HG03135 (cell line): ENCODE data around the gene EPHB2.

Source experiments
- ATAC-seq: cut with Tn5 transposase; IDR thresholded peaks from one replicate; pipeline ENCODE4 v1.9.1; 2021; ENCODE audit warnings: mild to moderate bottlenecking, moderate library complexity; ENCODE audit not compliant: unreplicated experiment

The EPHB2 gene

DNA sequence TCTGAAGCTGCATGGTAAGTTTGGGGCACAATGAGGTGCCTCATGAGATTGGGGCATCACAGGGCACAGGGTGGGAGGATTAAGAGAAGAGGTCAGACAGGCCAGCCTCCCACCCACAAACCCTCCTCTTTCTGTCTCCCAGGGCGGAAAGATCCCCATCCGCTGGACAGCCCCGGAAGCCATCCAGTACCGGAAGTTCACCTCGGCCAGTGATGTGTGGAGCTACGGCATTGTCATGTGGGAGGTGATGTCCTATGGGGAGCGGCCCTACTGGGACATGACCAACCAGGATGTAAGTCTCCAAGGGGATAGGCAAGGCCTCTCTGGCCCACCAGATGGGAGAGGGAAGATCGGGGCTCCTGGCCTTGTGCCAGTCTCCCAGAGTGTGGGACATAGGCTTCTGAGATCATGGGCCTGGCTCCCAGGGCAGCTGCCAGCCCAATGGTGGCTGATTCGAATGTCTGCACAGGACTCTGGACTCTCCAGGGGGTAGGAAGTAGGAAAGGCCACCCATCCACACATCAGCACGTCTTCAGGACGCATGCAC is 198.3 kb downstream of the EPHB2 start:
- ATAC-seq: no peak

DNA sequence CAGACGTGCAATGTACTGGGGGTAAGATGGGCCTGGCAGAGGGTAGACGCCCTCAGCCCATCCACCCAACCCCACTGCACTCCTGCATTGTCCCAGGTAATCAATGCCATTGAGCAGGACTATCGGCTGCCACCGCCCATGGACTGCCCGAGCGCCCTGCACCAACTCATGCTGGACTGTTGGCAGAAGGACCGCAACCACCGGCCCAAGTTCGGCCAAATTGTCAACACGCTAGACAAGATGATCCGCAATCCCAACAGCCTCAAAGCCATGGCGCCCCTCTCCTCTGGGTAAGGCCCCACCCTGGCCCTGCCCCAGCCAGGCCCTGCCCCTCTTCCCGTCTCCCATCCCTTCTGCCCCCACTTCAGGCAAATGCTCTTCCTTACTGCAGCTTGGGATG is 199.6 kb downstream of the EPHB2 start:
- ATAC-seq: no peak

DNA sequence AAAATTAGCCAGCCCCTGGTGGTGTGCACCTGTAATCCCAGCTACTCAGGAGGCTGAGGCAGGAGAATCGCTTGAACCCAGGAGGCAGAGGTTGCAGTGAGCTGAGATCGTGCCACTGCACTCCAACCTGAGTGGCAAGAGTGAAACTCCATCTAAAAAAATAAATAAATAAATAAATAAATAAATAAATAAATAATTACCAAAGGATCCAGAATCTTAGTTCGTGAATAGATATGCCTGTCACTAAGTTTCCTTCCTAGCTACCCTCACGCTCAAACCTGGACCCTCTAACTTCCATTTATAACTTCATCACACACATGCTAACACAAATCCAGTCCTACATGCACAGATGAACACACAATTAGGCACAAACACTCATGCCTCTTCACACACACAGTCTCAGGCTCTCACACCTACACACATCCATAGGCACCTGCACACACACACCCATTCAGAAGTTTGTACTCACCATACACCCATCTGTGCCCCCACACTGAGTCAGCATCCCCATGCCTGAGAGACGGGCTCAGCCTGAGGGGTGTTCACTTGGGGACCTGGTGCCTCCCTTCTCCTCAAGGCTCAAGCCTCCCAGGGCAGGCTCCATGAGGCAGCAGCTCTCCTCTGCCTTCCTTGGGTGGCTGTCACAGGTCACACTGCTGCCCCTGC is 200.5 kb downstream of the EPHB2 start:
- no peak for ATAC-seq

DNA sequence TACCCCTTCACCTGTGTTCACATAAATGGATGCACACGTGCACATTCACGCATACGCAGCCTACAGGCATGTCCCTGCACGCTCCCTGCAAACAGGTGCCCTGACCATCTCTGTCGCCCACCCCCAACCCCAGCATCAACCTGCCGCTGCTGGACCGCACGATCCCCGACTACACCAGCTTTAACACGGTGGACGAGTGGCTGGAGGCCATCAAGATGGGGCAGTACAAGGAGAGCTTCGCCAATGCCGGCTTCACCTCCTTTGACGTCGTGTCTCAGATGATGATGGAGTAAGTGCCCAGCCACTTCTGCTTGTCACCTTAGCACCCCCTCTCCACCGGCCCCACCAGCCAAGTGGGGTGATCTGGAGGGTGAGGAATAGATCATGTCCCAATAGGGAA is 201.7 kb downstream of the EPHB2 start:
- no peak for ATAC-seq

DNA sequence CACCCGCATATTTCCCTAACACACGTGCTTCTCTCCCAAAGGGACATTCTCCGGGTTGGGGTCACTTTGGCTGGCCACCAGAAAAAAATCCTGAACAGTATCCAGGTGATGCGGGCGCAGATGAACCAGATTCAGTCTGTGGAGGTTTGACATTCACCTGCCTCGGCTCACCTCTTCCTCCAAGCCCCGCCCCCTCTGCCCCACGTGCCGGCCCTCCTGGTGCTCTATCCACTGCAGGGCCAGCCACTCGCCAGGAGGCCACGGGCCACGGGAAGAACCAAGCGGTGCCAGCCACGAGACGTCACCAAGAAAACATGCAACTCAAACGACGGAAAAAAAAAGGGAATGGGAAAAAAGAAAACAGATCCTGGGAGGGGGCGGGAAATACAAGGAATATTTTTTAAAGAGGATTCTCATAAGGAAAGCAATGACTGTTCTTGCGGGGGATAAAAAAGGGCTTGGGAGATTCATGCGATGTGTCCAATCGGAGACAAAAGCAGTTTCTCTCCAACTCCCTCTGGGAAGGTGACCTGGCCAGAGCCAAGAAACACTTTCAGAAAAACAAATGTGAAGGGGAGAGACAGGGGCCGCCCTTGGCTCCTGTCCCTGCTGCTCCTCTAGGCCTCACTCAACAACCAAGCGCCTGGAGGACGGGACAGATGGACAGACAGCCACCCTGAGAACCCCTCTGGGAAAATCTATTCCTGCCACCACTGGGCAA is 202.9 kb downstream of the EPHB2 start:
- ATAC-seq: no peak

DNA sequence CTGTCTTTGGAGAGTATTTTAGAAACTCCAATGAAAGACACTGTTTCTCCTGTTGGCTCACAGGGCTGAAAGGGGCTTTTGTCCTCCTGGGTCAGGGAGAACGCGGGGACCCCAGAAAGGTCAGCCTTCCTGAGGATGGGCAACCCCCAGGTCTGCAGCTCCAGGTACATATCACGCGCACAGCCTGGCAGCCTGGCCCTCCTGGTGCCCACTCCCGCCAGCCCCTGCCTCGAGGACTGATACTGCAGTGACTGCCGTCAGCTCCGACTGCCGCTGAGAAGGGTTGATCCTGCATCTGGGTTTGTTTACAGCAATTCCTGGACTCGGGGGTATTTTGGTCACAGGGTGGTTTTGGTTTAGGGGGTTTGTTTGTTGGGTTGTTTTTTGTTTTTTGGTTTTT is 203.5 kb downstream of the EPHB2 start:
- no peak for ATAC-seq

DNA sequence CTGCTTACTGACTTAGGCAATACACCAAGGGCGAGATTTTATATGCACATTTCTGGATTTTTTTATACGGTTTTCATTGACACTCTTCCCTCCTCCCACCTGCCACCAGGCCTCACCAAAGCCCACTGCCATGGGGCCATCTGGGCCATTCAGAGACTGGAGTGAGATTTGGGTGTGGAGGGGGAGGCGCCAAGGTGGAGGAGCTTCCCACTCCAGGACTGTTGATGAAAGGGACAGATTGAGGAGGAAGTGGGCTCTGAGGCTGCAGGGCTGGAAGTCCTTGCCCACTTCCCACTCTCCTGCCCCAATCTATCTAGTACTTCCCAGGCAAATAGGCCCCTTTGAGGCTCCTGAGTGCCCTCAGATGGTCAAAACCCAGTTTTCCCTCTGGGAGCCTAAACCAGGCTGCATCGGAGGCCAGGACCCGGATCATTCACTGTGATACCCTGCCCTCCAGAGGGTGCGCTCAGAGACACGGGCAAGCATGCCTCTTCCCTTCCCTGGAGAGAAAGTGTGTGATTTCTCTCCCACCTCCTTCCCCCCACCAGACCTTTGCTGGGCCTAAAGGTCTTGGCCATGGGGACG is 204.1 kb downstream of the EPHB2 start:
- ATAC-seq: no peak

DNA sequence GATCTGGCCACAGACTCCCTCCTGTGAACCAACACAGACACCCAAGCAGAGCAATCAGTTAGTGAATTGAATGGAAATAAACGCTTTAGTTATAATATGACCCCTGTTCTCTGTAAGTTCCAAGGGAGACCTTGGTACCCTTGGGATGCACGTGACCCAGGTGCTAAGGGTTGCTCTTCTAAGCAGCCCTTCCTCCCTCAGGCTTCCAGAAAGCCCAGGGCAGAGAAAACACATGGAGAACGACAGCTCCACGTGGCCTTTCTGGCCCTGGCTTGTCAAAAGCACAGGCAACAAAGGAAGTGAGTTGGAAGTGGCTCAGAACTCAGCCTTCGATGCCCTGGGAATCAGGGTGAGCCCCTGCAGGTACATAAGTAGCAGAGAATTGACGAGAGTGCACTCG is 204.6 kb downstream of the EPHB2 start:
- no peak for ATAC-seq

DNA sequence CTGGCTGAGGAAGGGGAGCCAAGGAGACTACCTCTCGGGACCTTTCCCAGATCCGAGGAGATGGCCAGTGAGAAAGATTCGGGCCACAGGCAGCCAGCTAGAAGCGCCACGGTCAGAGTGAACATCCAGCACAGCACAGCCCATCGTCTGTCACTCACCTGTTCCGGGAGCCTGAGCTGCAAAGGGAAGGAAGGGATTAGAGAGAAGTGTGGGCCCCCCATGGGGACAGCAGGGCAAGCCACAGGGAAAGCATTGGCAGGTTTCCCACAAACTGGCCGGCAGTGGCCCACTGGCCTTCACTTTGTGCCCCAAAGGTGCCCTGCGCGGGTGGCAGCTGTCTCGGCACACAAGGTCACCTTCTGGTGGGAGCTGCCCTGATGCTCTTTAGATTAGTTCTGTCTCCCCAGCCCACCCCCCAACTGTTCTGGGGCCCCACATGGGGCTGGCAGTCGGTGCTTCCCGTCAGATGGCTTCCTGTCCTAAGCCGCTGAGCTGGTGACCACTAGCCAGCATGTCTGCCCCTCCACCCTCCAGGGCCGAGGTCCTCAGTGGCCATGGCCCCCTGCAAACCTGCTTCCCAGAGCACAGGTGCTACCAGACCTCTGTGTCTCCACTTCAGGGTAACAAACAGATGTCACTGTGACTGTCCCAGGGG is 205.3 kb downstream of the EPHB2 start:
- no peak for ATAC-seq

DNA sequence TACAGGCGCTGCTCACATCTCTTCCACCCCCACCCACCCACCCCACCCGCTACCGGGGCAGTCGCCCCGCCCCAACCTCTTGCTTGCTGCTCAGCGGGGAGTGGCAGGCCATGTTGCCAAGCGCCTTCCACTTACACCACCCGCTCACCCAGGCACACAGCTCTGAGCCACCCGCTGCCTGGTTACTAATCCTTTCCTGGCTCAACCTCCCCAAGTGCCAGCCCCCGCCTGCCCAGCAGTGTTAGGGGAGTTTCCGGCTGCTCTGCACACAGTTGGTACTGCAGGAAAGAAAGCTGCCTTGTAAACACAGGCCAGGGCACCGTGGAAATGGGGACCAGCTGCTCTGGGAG is 205.8 kb downstream of the EPHB2 start:
- ATAC-seq: no peak

DNA sequence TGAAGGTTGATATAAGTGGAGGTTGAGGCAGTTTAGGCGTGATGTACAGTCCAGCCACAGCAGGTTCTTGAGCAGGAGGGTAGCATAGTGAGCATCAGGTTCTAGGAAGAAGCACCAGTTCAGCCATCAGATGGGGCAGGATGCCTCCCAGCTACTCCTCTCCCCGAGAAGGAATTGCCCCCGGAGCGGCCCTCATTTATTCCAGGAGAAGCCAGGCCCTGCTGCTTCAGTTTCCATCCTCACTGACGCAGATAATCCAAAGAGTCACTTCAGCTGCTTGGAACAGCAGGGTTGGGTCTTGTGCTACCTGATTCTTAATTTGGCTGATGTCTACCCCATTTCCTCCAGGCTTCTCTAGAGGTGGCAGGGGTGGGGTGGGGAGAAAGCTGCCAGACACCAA is 207.3 kb downstream of the EPHB2 start:
- ATAC-seq: no peak

DNA sequence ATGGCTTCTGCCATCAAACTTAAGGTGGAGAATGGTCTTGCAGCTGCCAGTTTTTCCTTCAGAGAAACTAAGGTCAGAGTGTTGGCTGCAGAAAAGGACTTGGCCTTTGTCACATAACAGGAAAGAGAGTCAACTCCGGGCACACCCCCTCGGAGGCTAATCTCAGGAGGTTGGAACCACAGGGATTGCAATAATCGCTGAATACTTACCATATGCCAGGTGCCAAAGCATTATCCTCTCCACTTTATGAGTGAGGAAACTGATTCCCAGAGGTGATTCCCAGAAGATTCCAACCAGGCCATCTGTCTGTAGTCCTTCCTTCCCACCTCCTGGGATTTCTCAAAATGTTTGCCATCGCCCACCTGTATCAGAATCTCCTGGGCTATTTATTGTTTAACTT is 208.0 kb downstream of the EPHB2 start:
- ATAC-seq: no peak

DNA sequence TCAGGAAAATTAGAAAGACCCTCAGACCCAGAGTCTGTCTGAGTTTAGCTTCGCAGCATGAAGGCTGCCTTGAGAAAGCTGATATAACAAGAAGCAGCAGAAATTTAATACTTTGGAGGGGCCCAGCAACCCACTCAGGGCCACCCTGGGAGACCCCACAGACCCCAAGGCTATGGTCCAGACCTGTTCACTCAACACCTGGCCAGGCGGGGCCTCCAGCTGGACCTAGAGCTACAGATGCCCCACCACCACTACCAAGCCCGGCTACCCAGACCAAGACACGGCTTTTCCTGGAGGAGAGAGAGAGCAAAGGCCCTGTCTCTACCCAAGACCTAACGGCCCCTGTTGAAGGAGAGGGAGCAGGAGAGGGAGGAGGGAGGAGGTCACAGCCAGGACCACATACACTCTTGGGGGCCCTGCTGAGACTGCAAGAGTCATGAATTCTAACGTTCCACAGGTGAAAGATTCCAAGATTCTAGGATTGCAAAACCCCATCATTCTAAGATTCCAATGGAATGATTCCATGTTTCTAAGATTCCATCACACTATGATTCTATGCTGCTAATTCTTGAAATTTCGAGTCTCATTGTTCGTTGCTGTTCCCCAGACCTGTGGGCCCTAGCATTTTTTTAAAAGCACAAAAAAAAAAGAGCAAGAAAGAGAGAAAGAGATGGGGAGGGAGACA is 208.8 kb downstream of the EPHB2 start:
- no peak for ATAC-seq

DNA sequence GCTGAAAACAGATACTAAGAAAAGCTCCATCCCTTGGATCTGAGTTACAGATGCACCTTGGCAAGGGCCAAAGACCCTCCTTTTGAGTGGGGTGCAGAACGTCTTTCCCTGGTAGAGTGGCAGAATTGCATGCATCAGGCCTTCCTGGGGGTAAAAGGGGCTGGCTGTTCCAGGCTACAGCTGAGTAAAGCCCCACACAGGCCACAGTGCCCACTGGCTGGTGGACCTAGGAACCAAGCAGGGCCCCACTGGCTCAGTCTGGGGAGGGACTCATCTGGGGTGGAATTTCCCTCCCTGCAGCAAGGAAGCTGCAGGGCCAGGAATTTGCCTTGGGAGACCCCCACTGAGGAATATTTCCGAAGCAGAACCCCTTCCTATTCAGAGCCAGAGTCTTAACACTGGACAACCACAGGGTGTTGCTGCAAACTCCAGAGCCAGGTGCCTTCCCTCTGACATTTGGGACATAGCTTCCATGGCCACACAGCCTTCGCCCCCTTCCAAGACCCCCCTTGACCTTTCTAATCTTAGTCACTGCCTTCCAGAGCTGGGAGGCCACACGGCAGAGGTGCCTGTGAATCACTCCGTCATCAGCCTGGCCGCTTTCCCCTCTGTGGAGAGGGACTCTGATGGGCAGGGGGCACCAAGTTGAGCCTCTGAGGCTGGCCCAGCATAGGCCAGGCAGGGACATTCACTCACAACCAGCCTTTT is 209.5 kb downstream of the EPHB2 start:
- ATAC-seq: no peak

DNA sequence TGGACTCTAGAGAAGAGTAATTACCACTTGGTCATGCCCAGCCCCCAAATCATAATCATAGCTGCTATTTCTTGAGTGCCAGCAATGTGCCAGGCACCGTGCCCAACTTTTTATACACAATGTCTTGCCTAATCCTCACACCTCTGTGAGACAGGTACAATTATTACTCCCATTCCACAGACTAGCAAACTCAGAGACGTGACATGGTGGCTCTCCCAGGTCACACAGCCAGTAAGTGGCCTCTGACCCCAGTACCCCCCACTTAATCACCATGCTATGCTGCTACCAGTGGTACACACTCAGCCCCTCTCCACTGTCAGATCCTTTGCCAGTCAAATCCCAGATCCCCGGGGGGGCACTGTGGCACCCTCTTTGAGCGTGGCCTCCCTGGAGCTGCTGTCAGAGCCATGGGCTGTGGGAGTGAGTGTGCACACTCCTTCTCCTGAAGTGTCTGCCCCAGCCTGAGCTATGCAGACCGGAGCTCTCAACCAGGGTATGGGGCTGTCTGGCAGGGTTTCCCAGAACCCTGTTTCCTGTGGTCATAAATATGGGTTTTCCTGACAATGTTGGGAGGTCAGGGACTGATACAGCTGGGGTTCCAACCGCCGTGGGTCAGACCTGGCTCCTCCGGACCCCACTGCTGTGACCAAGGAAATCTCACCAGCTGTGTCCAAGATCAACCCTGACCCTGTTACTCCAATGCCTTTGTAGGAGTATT is 210.3 kb downstream of the EPHB2 start:
- ATAC-seq: no peak

DNA sequence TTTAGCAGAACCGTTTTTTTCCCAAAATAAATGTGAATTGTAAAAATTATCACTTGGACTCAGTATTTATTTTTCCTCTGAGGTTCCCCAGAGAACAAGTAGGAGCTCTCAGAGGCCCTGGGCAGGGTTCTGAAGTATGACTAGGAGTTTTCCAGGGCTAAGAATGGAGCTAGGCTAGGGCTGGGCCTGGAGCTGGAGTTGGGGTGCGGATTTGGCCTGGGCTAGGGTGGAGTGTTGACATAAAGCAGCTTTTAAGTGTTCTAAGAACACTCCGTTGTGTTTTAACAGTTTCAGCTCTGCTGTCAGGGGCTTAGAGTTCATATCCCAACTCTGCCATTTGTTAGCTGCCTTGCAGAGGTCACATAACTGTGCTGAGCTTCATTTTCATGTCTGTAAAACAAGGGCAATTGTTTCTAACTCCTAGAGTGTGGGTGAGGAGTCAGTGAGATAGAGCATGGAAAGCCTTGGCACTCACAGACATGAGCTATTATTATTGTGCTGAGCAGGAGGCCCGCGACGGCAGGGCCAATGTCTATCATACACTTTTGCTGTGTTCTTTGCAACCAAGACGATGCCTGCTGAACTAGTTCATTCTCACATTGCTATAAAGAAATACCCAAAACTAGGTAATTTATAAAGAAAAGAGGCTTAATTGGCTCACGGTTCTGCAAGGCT is 210.9 kb downstream of the EPHB2 start:
- no peak for ATAC-seq

DNA sequence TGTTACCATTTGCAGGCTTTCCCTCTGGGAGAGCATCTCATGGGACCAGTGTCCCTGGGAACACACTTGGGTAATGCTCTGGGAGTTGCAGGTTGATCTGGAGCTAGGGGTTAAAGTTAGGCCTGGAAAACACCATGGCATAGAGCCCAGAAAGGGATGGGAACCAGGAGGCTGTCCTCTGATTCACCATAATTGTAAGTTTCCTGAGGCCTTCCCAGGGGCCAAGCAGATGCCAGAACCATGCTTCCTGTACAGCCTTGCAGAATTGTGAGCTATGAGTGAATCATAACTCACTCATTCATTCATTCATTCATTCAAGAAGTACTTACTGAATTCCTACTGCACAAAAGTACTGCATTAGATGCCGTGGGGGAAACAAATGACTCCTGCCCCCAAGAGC is 212.0 kb downstream of the EPHB2 start:
- ATAC-seq: no peak

DNA sequence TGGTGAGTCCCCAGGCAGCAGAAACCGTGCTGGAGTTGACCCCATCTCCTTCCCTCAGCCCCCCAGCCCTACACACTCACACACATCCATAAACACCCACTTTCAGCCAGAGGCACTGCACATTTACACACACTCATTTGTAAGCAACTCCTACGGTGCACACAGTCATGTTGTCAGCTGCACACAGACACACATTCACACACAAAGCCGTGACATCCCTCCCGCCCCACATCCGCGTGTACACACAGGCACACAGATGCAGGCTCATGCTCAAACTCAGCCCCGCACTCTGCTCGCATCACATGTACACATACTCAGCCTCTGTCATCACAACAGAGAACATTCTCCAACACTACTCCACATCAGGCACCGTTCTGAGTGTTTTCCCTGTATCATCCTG is 214.5 kb downstream of the EPHB2 start:
- no peak for ATAC-seq

DNA sequence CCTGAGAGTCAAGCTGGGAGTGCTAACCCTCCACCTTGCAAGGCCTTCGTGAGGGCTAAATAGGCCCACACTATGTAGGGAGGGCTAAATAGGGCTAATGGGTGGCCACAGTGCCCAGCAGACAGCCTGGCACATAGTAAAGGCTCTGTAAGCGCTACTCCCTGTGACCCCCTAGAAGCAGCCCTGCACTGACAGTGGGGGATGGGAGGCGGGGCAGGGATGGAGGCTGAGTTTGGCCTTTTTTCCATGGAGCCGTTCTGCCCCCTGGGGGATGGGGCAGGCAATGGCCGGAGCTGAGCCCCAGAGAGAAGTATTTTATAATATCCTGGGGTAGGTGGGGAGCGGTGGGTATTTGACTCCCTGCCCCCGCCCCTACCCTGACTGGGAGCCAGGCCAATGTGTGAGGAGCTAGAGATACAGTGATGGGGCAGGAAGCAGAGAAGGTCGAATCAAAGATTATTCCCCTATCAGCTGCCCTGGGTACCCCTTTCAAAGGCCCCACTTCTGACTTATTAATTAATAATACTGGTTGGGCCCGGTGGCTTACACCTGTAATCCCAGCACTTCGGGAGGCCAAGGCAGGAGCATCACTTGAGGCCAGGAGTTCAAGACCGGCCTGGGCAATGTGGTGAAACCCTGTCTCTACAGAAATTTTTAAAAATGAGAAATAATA is 219.7 kb downstream of the EPHB2 start:
- ATAC-seq: no peak
